GM10248 (cell line): ENCODE data around the gene MYO5B.
A peak's percentile ranks its signal among the peaks of the same experiment; 100 is the strongest.

ENCODE experiments used
- CTCF ChIA-PET: fragments of 300-600 bp; sonication (Branson Sonifier 250); formaldehyde crosslinking; extraction: SDS; loops from one replicate; lab custom pipeline; 2021; ENCODE audit warnings: antibody characterized with exemption; lab: Yijun Ruan, JAX
- POLR2A ChIA-PET: fragments of 350-650 bp; sonication (Branson Sonifier 250); formaldehyde crosslinking; extraction: SDS; loops from one replicate; lab custom pipeline; 2020; ENCODE audit warnings: antibody characterized with exemption; lab: Yijun Ruan, JAX
- DNase-seq: peaks from one replicate; pipeline ENCODE4 v3.0.0; 2012; ENCODE audit errors: extremely low spot score
- CTCF ChIP-seq: IDR thresholded peaks from 2 replicates; pipeline ENCODE4 v1.5.1; 2012; ENCODE audit warnings: mild to moderate bottlenecking, low read depth; ENCODE audit errors: extremely low read depth, missing control alignments, control extremely low read depth

Gene MYO5B

GRCh38 chr18:50053111-50053510 lies 141.8 kb downstream of the MYO5B start:
- ChIA-PET CTCF (interaction anchor here (1.7 kb wide), 1 partner anchor 9 kb away, joined by 4 read pairs; no protein-coding TSS in a partner anchor), POLR2A (no interaction called here)
- no peak for DNase-seq

GRCh38 chr18:50051288-50051687 lies 143.7 kb downstream of the MYO5B start:
- CTCF ChIA-PET, result interaction anchor here (1.5 kb wide), 1 partner anchor 41 kb away, joined by 3 read pairs; no protein-coding TSS in a partner anchor
- POLR2A ChIA-PET, result no interaction called here
- TF ChIP-seq CTCF, result peak; percentile 4
- DNase-seq, result no peak

More at GRCh38 chr18:50053111-50053510, 141.8 kb downstream of the MYO5B start:
- no peak for TF ChIP-seq CTCF

GRCh38 chr18:50045126-50045525 lies 149.8 kb downstream of the MYO5B start:
- POLR2A ChIA-PET, result no interaction called here
- no peak for TF ChIP-seq CTCF
- no peak for DNase-seq
- CTCF ChIA-PET, result interaction anchor here (1.5 kb wide), 1 partner anchor 9 kb away, joined by 4 read pairs; no protein-coding TSS in a partner anchor

GRCh38 chr18:50044402-50044801 lies 150.5 kb downstream of the MYO5B start:
- TF ChIP-seq CTCF, result no peak
- ChIA-PET POLR2A (no interaction called here), CTCF (interaction anchor here (1.1 to 1.5 kb wide), 2 partner anchors 10 to 12 kb away, joined by 3 to 4 read pairs; no protein-coding TSS in a partner anchor)
- DNase-seq, result no peak

- TF ChIP-seq CTCF, result no peak
- CTCF ChIA-PET, result interaction anchor here (1.4 kb wide), 1 partner anchor 16 kb away, joined by 3 read pairs; no protein-coding TSS in a partner anchor
- no peak for DNase-seq
- POLR2A ChIA-PET, result no interaction called here
Measured at GRCh38 chr18:50042611-50043010, 152.3 kb downstream of the MYO5B start.

- TF ChIP-seq CTCF, result no peak
- ChIA-PET POLR2A (no interaction called here), CTCF (no interaction called here)
- DNase-seq, result no peak
Measured at GRCh38 chr18:50039746-50040145, 155.2 kb downstream of the MYO5B start.

- POLR2A ChIA-PET, result no interaction called here
- DNase-seq, result no peak
- CTCF ChIA-PET, result no interaction called here
Measured at GRCh38 chr18:50038448-50038847, 156.5 kb downstream of the MYO5B start.

More at GRCh38 chr18:50038448-50038847, 156.5 kb downstream of the MYO5B start:
- no peak for TF ChIP-seq CTCF
